ENCODE results near the gene ASTN2. TPM values are rescaled to one million over a fixed set of nuclear protein-coding genes. Genes with fewer than 3 reads are reported as not detected.

The ASTN2 gene
- total RNA-seq, 3 donors from 2014 or later: 1.7 to 1.8 (median 1.7) TPM

DNA sequence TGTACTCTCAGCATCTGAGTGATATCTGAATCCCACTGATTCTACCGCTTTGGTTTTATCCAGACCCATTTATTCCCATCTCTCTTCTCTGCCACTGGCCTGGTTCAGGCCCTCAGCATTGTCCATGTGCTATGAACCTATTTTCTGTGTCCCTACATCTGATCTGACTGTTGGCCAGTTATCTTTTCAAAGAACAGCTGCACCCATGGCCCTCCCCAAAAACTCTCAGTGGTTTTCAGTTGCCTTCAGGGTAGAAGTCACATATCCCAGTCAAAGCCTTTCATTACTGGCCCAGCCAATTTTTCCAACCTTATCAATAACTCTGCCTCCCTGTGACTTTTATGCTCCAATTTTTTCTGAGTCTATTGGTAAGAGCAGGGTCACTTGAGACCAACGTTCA lies 430.7 kb downstream of the ASTN2 start:
- no peaks in the 10 kb centered on the region for H3K4me1 Mint-ChIP-seq (ENCODE audit: low read depth)
- H3K9me3 Mint-ChIP-seq: no peaks in the 10 kb centered on the region
- no peaks in the 10 kb centered on the region for H3K27me3 Mint-ChIP-seq (ENCODE audit: low read depth)
- no peak overlapping the region for H3K4me3 Mint-ChIP-seq
- DNase-seq (no peak), ATAC-seq (no peak)
- no peaks in the 10 kb centered on the region for H3K36me3 Mint-ChIP-seq (ENCODE audit: insufficient read depth)

DNA sequence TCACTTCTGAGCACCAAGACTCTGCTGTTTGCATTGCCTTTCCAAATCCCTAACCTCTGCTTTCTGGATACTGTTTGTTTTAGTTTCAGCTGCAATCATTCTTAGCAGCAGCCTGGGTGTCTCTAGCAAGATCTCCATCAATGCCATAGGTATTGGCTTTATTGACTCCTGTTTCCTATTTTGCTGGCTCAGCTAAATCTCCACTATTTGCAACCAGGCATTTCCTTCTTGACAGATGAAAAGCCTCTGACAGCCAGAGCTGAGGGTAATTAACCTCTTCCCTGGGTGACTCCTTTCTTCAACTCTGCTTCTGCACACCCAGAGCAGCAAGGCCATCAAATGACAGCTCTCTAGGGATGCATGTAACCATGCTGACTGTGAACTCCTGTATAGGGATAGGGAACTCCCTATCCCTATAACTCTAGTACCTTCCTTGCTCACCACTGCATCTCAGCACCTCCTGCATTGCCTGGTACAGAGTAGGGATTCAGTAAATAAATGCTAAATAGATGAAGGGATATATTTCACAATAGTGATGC lies 434.2 kb downstream of the ASTN2 start:
- no peak overlapping the region for H3K4me3 Mint-ChIP-seq
- no peaks in the 10 kb centered on the region for H3K4me1 Mint-ChIP-seq (ENCODE audit: low read depth)
- H3K9me3 Mint-ChIP-seq: no peaks in the 10 kb centered on the region
- no peaks in the 10 kb centered on the region for H3K36me3 Mint-ChIP-seq (ENCODE audit: insufficient read depth)
- DNase-seq: no peak
- no peak for ATAC-seq
- no peaks in the 10 kb centered on the region for H3K27me3 Mint-ChIP-seq (ENCODE audit: low read depth)

DNA sequence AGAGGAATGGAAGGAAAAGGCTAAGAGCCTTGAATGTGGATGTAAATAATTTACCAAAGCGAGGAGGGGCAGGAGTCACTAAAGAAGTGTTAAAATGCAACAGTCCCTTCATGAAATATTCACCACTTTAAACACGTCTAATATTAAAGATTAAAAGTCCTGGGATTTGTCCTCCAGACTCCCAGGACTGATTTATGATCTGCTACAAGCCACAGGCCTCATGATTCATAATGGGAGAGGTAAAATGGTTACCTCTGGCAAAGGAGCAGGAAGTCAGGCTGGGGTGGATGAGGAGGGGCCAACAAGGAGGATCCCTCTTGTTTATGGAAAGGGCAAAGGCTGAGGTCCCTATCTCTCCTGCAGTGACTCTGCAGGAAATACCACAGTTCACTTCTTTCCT lies 435.4 kb downstream of the ASTN2 start:
- no peaks in the 10 kb centered on the region for H3K9me3 Mint-ChIP-seq
- H3K4me3 Mint-ChIP-seq: no peak overlapping the region
- no peaks in the 10 kb centered on the region for H3K4me1 Mint-ChIP-seq (ENCODE audit: low read depth)
- DNase-seq (no peak), ATAC-seq (no peak)
- H3K27me3 Mint-ChIP-seq (ENCODE audit: low read depth): no peaks in the 10 kb centered on the region
- no peaks in the 10 kb centered on the region for H3K36me3 Mint-ChIP-seq (ENCODE audit: insufficient read depth)

DNA sequence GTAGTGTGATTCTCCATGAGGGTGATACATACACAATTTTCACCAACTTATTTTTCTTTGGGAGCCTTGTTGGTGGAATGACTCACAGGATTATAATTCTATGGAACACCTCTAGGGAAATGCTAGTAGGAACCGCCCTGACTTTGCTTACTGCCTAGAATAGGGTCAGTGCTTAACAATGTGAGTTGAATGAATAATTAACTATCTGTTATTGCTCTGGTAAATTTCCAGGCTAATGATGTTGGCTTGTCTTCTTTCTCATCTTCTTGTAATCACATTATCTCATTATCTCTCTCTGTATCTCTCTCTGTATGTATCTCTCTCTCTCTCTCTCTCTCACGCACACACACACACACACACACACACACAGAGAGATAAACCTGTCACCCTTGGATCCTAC lies 436.7 kb downstream of the ASTN2 start:
- Mint-ChIP-seq H3K4me1 (ENCODE audit: low read depth) (no peaks in the 10 kb centered on the region), H3K4me3 (no peak overlapping the region), H3K36me3 (ENCODE audit: insufficient read depth) (no peaks in the 10 kb centered on the region), H3K9me3 (no peaks in the 10 kb centered on the region), H3K27me3 (ENCODE audit: low read depth) (no peaks in the 10 kb centered on the region)
- ATAC-seq (no peak), DNase-seq (no peak)

DNA sequence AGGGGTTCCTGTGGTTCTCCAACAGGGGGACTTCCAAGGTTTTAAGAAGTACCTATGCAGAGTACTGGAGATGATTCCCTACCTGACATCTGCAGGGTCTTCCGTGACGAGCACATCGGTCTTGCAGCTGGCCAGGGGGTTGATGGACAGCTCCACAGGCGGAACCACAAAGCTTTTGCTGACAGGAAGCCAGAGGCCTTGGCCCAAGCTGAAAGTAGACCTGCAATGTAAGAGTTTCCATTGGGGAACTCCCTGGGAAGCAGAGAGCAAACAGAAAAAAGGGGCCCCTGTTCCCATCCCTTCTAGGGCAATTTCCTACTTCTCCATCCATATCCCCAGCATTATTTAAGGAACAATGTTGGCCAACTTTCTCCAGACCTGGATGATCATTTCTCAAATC lies 439.7 kb downstream of the ASTN2 start:
- no peak for ATAC-seq
- Mint-ChIP-seq H3K36me3 (ENCODE audit: insufficient read depth) (no peaks in the 10 kb centered on the region), H3K9me3 (no peaks in the 10 kb centered on the region), H3K4me3 (no peak overlapping the region), H3K4me1 (ENCODE audit: low read depth) (no peaks in the 10 kb centered on the region), H3K27me3 (ENCODE audit: low read depth) (no peaks in the 10 kb centered on the region)
- no peak for DNase-seq

DNA sequence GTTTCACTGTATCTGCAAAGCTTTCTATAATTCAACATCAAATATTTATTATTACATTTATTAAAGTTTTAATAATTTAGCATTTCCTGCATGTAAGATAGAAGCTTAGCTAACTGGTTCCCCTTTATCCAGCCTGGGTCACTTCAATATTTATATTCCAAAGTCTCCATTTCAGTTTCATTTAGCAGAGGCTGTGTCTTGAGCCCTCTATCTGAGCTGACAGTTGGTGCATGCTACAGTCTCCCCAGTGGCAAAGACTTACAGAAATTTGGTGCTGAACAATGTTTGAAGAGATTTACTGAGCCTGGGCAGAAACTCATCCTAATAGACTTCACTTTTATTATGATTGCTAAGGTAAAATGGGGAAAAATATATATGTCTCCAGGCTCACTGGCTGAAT lies 448.7 kb downstream of the ASTN2 start:
- DNase-seq (no peak), ATAC-seq (no peak)
- H3K9me3 Mint-ChIP-seq: no peaks in the 10 kb centered on the region
- H3K27me3 Mint-ChIP-seq (ENCODE audit: low read depth): no peaks in the 10 kb centered on the region
- H3K4me3 Mint-ChIP-seq: no peak overlapping the region
- H3K4me1 Mint-ChIP-seq (ENCODE audit: low read depth): no peaks in the 10 kb centered on the region
- H3K36me3 Mint-ChIP-seq (ENCODE audit: insufficient read depth): no peaks in the 10 kb centered on the region

DNA sequence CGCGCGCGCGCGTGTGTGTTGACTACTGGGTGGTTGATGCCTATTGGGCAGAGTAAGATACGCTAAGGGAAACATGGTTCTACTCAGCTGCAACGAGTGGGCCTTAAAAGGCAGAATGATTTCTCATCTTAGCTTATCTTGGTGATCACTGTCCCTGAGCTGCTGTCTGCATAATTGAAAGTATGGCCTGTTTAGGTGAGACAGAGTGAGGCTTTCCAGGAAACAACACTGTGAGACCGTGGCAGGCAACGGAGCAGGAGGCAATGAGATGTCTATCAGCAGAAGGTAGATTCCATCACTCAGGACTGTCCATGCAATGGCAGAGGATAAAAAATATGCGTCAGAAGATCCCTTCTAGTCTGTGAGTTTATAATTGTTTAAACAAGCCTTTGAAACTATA lies 450.6 kb downstream of the ASTN2 start:
- H3K9me3 Mint-ChIP-seq: no peaks in the 10 kb centered on the region
- no peaks in the 10 kb centered on the region for H3K27me3 Mint-ChIP-seq (ENCODE audit: low read depth)
- no peak for DNase-seq
- H3K4me3 Mint-ChIP-seq: no peak overlapping the region
- no peak for ATAC-seq
- no peaks in the 10 kb centered on the region for H3K36me3 Mint-ChIP-seq (ENCODE audit: insufficient read depth)
- no peaks in the 10 kb centered on the region for H3K4me1 Mint-ChIP-seq (ENCODE audit: low read depth)

DNA sequence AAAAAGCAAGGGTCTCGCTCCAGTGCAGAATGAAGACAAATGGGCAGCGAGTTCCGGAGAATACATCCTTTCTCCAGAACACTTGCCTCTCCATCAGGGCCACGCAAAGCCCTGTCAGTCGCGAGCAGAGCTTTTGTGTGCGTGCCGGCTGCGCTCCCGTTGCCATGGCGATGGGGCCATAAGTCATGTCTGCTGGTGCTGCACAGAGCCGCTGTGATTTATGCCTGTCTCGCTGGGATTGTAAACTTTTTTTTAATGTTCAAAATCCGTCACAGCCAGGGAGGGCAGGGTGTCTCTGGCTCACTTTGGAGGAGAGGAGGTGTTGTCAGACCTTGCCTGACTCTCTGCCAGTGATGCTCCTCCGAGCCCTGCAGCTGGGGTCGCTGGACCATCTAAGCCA lies 455.0 kb downstream of the ASTN2 start:
- ATAC-seq: no peak
- DNase-seq: no peak
- Mint-ChIP-seq H3K27me3 (ENCODE audit: low read depth) (peaks cover 4% of the 10 kb centered on the region), H3K4me1 (ENCODE audit: low read depth) (no peaks in the 10 kb centered on the region), H3K36me3 (ENCODE audit: insufficient read depth) (no peaks in the 10 kb centered on the region), H3K4me3 (no peak overlapping the region), H3K9me3 (no peaks in the 10 kb centered on the region)

DNA sequence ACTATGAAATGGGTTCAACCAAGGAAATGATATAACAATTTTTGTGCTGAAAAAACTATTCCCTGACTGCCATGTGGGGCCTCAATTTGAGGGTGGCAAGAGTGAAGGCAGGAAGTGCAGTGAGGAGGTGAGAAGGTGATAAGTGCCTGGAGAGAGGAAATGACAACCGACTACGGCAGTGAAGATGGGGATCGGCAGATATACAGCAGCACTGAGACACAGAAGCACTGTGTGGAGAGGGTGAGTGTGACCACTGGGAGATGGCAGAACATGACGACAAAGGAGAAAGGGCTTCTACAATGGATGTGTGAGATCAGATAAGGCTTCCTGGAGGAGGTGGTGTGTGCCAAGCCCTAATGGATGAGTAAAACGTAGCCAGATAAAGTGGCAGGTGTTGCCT lies 456.0 kb downstream of the ASTN2 start:
- DNase-seq (no peak), ATAC-seq (no peak)
- H3K36me3 Mint-ChIP-seq (ENCODE audit: insufficient read depth): no peaks in the 10 kb centered on the region
- H3K9me3 Mint-ChIP-seq: no peaks in the 10 kb centered on the region
- H3K4me1 Mint-ChIP-seq (ENCODE audit: low read depth): no peaks in the 10 kb centered on the region
- peaks cover 4% of the 10 kb centered on the region for H3K27me3 Mint-ChIP-seq (ENCODE audit: low read depth)
- no peak overlapping the region for H3K4me3 Mint-ChIP-seq

DNA sequence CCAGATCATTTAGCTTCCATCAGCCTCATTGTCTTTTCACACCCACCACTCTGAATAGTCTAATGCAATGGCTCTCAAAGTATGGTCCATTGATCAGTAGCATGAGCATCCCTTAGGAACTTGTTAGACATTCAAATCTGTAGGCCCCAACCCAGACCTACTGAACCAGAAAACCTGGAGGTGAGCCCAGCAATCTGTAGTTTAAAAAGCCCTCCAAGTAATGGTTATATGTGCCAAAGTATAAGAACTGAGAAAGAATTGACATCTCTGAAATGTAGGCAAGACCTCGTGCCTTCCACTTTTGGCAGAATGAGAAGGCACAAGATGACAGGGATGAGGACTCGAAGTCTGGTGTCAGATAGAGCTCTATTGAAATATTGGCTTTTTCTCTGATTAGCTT lies 460.1 kb downstream of the ASTN2 start:
- Mint-ChIP-seq H3K4me3 (no peak overlapping the region), H3K27me3 (ENCODE audit: low read depth) (peaks cover 4% of the 10 kb centered on the region)

DNA sequence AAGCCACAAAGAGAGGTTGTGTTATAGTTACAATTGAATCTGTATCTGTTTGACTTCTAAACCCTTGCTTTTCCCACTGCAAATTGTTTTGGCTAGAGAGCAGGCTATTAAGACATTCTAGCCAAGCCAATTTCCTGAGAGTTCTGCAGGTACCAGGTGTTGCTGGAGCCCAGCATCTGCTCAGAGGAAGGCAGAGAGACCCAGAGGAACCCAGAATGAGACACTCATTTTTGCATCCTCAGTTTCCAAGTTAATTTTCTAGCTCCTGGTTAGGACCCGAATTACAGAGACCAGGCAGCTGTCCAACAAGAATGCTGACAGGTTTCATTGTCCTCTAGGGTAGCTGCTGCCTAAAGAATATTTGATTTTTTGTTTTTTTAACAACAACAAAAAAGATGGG lies 461.6 kb downstream of the ASTN2 start:
- Mint-ChIP-seq H3K4me3 (no peak overlapping the region), H3K36me3 (ENCODE audit: insufficient read depth) (no peaks in the 10 kb centered on the region), H3K9me3 (no peaks in the 10 kb centered on the region), H3K4me1 (ENCODE audit: low read depth) (no peaks in the 10 kb centered on the region), H3K27me3 (ENCODE audit: low read depth) (no peaks in the 10 kb centered on the region)
- no peak for ATAC-seq
- no peak for DNase-seq

More for the DNA sequence above, 460.1 kb downstream of the ASTN2 start:
- Mint-ChIP-seq H3K36me3 (ENCODE audit: insufficient read depth) (no peaks in the 10 kb centered on the region), H3K9me3 (no peaks in the 10 kb centered on the region), H3K4me1 (ENCODE audit: low read depth) (no peaks in the 10 kb centered on the region)
- DNase-seq (no peak), ATAC-seq (no peak)

DNA sequence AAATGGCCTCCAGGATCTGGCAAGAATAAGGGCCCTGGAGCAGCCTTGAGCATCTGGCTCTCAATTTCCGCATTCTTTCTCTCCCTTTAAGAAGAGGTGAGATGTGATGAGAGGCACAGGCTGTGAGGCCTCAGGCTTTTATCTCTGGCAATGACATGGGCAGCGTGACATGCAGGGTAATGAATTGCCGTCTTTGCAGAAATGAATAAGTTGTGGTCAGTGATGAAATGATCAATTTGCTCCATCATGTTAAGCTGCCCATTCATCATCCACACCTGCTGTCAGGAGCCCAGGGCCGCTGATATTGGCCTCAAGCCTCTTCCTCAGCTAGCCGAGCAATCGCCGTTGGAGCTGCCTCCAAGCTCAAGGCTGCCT lies 462.4 kb downstream of the ASTN2 start:
- Mint-ChIP-seq H3K4me3 (no peak overlapping the region), H3K27me3 (ENCODE audit: low read depth) (no peaks in the 10 kb centered on the region), H3K36me3 (ENCODE audit: insufficient read depth) (no peaks in the 10 kb centered on the region), H3K9me3 (no peaks in the 10 kb centered on the region), H3K4me1 (ENCODE audit: low read depth) (no peaks in the 10 kb centered on the region)
- DNase-seq: no peak
- no peak for ATAC-seq

DNA sequence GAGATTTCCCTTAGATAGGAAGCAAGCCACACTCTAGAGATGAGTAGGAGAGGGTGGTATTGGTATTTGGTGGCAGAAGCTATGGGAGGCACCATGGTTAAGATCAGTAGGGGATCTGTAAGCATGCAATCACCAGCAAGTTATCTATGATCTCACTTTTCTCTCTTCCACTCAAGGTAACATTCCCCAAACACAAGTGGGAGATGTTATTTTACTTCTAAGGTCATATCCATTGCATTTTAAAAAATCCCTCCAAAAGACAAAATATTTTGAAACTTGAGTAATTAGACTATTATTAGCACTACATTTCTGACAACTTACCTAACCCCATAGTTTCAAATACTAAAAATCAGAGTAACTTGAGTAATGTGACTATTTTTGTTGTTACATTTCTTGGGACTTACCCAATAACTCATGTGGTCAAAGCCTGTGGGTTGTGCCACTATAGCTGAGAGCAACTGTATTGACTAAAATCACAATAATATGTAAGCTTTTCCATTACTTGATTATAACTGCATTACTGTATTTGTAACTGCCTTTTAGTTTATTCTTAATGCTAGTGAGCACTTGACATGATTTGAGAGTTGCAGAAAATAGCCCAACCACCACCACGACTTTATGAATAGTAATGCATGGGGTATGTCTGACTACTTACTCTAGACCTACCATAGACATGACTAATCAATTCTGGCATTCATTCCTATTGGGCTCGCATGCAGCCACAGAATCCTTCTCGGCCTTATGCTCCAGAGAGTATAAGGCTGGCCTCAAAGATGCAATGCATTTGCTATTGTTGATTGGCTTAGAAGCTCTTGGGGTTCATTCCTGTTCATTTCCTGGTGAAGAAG lies 463.0 kb downstream of the ASTN2 start:
- Mint-ChIP-seq H3K4me3 (no peak overlapping the region), H3K27me3 (ENCODE audit: low read depth) (no peaks in the 10 kb centered on the region), H3K9me3 (no peaks in the 10 kb centered on the region), H3K36me3 (ENCODE audit: insufficient read depth) (no peaks in the 10 kb centered on the region), H3K4me1 (ENCODE audit: low read depth) (no peaks in the 10 kb centered on the region)
- ATAC-seq (no peak), DNase-seq (no peak)

DNA sequence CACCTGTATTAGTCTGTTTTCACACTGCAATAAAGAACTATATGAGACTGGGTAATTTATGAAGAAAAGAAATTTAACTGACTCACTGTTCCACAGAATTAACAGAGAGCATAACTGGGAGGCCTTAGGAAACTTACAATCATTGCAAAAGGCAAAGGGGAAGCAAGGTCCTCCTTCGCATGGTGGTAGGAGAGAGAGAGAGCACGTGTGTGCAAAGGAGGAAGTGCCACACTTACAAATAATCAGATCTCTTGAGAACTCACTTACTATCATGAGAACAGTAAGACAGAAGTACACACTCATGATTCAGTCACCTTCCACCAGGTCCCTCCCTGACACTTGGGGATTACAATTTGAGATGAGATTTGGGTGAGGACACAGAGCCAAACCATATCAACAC lies 469.0 kb downstream of the ASTN2 start:
- Mint-ChIP-seq H3K36me3 (ENCODE audit: insufficient read depth) (no peaks in the 10 kb centered on the region), H3K9me3 (no peaks in the 10 kb centered on the region), H3K4me1 (ENCODE audit: low read depth) (no peaks in the 10 kb centered on the region), H3K27me3 (ENCODE audit: low read depth) (peaks cover 2% of the 10 kb centered on the region), H3K4me3 (no peak overlapping the region)
- no peak for DNase-seq
- ATAC-seq: no peak

DNA sequence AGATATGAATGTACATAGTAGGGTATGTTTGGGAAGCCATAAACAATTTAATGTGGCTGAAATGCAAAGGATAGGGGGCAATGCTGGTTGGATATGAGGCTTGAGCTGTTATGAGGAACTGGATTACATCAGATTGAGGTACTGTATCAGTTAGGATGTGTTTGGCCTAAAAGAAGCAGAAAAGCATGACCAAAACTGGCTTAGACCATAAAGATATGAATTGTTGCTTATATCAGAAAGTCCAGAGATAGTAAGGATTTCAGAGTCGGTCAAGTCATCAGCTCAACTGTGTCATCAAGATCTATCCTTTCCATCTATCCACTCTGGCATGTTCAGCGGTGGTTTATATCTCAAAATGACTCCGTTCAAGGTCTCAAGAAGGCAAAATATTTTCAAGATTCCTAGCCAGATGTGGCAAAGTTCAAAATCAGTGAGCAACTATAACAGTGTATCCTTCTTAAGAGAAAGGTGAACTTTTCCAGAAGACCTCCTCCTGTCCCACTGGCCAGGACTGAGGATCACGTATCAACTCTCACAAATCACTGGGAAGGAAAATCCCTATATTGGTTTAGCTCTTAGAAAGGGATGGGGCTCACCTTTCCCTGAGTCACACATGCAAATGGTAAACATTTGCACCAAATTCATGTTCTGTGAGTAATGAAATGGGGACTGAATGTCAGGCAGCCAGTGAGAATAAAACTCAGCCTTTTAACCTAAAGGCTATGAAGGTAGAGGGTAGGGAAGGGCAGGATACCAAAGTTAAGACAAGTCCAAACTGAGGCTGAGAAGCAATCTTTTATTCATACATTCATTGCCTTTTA lies 469.9 kb downstream of the ASTN2 start:
- H3K36me3 Mint-ChIP-seq (ENCODE audit: insufficient read depth): no peaks in the 10 kb centered on the region
- no peaks in the 10 kb centered on the region for H3K9me3 Mint-ChIP-seq
- peaks cover 2% of the 10 kb centered on the region for H3K27me3 Mint-ChIP-seq (ENCODE audit: low read depth)
- ATAC-seq: no peak
- H3K4me3 Mint-ChIP-seq: no peak overlapping the region
- DNase-seq: no peak
- no peaks in the 10 kb centered on the region for H3K4me1 Mint-ChIP-seq (ENCODE audit: low read depth)
